ENCODE results near the gene RBBP6.
"Not testable (repeated sequence)": the region's sequence is repeated elsewhere in the genome, so short reads cannot be mapped to it uniquely, and the experiment has no call there.

RBBP6 gene

GRCh38 chr16:24571096-24571495, 31.7 kb downstream of the RBBP6 start:
- DNase-seq, result peak; percentile 41

DNA sequence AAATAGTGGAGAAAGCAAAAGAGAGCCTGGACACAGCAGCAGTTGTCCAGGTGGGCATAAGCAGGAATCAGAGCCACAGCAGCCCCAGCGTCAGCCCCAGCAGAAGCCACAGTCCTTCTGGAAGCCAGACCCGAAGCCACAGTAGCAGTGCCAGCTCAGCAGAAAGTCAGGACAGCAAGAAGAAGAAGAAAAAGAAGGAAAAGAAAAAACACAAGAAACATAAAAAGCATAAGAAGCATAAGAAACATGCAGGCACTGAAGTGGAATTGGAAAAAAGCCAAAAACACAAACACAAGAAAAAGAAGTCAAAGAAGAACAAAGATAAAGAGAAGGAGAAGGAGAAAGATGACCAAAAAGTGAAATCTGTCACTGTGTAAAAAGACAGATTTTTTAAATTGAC, 32.7 kb downstream of the RBBP6 start:
- no peak for DNase-seq

GRCh38 chr16:24573141-24573540, 33.8 kb downstream of the RBBP6 start:
- no peak for DNase-seq

DNA sequence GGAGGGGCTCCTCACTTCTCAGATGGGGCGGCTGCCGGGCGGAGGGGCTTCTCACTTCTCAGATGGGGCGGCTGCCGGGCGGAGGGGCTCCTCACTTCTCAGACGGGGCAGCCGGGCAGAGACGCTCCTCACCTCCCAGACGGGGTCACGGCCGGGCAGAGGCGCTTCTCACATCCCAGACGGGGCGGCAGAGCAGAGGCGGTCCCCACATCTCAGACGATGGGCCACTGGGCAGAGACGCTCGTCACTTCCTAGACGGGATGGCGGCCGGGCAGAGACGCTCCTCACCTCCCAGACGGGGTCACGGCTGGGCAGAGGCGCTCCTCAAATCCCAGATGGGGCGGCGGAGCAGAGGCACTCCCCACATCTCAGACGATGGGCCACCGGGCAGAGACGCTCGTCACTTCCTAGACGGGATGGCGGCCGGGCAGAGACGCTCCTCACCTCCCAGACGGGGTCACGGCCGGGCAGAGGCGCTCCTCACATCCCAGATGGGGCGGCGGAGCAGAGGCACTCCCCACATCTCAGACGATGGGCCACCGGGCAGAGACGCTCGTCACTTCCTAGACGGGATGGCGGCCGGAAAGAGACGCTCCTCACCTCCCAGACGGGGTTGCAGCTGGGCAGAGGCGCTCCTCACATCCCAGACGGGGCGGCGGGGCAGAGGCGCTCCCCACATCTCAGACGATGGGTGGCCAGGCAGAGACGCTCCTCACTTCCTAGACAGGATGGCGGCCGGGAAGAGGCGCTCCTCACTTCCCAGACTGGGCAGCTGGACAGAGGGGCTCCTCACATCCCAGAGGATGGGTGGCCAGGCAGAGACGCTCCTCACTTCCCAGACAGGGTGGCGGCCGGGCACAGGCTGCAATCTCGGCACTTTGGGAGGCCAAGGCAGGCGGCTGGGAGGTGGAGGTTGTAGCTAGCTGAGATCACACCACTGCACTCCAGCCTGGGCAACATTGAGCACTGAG, 35.4 kb downstream of the RBBP6 start:
- not testable (repeated sequence) for DNase-seq

DNA sequence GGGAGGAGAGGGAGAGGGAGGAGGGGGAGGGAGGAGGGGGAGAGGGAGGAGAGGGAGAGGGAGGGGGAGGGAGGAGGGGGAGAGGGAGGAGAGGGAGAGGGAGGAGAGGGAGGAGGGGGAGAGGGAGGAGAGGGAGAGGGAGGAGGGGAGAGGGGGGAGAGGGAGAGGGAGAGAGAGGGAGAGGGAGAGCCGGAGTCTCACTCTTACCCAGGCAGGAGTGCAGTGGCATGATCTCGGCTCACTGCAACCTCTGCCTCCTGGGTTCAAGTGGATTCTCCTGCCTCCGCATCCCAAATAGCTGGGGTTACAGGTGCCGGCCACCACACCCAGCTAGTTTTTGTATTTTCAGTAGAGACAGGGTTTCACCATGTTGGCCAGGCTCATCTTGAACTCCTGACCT, 36.4 kb downstream of the RBBP6 start:
- not testable (repeated sequence) for DNase-seq

DNA sequence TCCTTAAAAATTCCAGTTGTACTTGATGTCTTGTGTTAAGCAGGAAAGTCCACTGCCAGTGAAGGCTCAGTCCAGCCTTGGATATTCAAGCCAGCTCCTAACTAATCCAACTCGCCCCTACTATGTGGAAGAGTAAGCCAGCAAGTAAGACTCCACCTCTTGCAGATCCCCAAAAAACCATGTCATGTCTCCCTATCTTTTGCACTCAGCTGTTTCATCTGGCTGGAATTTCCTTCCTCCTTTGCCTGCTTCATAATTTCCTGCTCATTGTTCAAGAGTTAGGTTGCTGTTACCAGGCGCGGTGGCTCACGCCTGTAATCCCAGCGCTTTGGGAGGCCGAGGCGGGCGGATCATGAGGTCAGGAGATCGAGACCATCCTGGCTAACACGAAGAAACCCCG, 37.8 kb downstream of the RBBP6 start:
- no peak for DNase-seq

DNA sequence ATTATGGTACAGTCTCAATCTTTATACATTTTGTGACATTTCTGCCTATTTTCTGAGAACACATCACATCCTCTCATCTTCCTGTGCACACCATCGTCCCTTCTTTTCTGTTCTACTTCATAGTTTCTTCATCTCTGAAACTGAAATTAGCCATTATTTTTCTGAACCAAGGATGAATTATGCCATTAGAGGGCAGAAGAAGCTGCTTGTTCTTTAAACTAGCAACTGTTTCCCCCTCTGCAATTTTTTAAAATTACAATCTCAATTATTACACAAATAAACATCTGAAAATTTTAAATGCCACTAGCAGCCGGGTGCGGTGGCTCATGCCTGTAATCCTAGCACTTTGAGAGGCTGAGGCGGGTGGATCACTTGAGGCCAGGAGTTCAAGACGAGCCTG, 41.3 kb downstream of the RBBP6 start:
- no peak for DNase-seq

DNA sequence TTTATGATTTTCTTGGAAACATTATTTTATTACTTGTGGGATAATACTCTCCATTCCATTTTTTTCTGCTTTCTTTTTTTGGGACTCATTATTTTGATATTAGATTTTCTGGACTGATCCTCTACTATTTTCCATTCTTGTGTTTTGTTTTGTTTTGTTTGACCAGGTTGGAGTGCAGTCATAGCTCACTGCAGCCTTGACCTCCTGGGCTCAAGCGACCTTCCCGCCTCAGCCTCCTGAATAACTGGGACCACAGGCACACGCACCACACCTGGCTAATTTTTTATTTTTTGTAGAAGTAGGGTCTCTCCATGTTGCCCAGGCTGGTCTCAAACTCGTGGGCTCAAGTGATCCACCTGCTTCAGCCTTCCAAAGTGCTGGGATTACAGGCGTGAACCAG, 44.1 kb downstream of the RBBP6 start:
- DNase-seq, result no peak

- no peak for DNase-seq
Measured at GRCh38 chr16:24589997-24590396, 50.6 kb downstream of the RBBP6 start.

DNA sequence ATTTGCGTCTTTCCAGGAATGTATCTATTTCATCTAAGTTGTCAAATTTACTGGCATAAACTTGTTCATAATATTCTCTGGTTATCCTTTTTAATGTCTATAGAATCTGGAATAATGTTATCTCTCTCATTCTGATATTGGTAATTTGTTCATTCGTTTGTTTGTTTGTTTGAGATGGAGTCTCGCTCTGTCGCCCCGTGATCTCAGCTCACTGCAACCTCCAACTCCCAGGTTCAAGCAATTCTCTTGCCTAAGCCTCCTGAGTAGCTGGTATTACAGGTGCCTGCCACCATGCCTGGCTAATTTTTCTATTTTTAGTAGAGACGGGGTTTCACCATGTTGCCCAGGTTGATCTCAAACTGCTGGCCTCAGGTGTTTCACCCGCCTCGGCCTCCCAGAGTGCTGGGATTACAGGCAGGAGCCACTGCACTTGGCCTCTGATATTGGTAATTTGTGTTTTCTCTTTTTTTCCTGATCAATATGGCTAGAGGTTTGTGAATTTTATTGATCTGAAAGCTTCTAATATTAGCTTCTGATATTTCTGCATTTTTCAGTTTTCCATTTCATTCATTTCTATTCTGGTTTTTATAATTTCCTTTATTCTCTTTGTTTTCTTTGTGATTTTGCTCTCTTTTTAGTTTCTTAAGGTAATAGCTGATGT, 59.5 kb downstream of the RBBP6 start:
- DNase-seq, result no peak

GRCh38 chr16:24609417-24609739, 70.0 kb downstream of the RBBP6 start:
- DNase-seq, result no peak

DNA sequence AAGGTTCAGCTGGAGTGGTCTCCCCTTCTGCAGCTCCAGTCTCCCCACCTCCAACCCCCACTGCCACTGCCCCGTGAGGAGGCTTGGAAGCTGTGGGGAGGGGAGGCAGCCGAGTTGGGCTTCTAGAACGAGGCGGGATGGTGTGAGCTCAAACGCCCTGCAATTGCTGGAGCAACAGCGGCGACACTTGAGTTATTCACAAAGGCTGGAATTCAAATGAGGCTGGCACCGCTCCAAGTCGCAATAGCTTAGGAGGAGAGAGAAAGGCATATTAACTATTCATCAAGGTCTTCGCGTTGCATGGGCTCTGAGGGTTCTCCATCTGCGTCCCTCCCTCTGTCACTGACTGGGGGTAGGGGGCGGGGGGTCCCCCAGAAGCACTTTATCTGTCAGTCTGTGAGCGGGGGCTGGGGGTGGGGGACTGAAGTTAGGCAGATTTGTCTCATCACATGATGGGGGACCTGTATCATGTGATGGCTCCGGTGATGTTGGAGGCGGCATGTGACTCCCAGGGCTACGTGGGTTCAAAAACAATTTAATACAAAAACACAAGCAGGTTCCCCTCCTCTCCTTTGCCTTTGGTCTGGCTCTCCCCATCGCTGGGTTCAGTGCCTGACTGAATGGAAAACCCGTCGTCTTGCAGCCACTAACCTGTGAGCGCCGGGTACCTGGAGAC, 70.5 kb downstream of the RBBP6 start:
- no peak for DNase-seq

DNA sequence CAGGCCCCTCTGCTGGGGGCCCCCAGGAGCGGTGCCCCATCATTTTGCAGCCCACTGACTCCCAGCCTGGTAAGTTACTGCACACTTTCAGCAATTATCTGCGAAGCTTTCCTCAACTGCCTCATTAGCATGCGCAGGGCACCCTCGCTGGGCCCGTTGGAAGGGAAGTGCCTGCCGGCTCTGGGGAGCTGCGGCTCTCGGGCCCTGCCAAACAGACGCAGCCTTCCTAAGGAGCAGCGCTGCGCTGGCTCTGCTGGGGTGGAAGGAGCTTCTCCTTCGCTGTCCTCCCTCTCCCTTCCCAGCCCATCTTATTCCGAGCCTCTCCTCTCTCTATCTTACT, 71.0 kb downstream of the RBBP6 start:
- no peak for DNase-seq

- DNase-seq, result no peak
Measured at GRCh38 chr16:24611310-24611709, 71.9 kb downstream of the RBBP6 start.

DNA sequence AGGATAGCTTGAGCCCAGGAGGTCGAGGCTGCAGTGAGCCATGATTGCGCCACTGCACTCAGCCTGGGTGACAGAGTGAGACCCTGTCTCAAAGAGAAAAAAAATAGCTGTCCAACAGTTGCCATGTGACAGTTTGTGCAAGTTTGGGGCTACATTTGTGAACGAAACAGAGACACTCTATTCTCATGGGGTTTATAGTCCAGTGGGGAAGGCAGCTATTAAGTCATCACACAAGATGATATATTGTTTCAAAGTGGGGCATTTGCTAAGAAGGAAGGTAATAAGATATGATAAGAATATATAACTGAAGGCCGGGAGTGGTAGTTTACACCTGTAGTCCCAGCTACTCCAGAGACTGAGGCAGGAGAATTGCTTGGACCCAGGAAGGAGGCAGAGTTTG, 73.3 kb downstream of the RBBP6 start:
- no peak for DNase-seq

- not testable (repeated sequence) for DNase-seq
Measured at GRCh38 chr16:24613267-24613666, 73.9 kb downstream of the RBBP6 start.

DNA sequence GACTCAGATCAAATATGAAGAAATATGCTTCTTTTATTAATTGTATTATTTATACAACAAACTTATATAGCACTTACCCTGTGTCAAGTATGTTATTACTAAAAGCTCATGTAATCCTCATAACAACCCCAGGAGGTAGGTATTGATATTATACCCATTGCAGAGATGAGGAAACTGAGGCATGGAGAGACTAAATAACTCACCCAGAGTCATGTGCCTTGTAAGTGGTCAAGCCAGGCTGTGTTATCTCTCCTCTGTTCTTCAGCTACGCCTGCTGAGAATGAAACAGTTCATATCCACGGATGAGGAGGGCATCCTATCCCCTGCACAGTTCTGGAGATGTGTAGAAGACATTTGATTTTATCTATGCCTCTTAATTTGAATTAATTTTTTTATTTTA, 78.1 kb downstream of the RBBP6 start:
- no peak for DNase-seq

Measured in MV-4-11 (cell line).